ENCODE measurements around the gene EHMT1.

EHMT1 gene

GRCh38 chr9:137757139-137757538 lies 138.3 kb downstream of the EHMT1 start:
- no peaks in the 10 kb centered on the region for H3K27me3 ChIP-seq (ENCODE audit: insufficient read depth, poor library complexity, severe bottlenecking)
- no peak overlapping the region for H3K27ac ChIP-seq (replicated peaks)
- DNase-seq (ENCODE audit: low read depth in 1 of 2, low spot score in 1 of 2), result no peak
- H3K4me3 ChIP-seq (replicated peaks; ENCODE audit: insufficient read depth, low read length), result no peak overlapping the region
- TF ChIP-seq GABPA (IDR thresholded peaks at IDR 0.05; ENCODE audit: low read depth) (no peak), SPI1 (IDR thresholded peaks at IDR 0.05; ENCODE audit: borderline replicate concordance, low read depth) (no peak), POLR2AphosphoS5 (IDR thresholded peaks at IDR 0.05; ENCODE audit: low read depth) (no peak), REST (IDR thresholded peaks at IDR 0.05; ENCODE audit: insufficient replicate concordance, low read depth) (no peak)

GRCh38 chr9:137757613-137758029 lies 138.8 kb downstream of the EHMT1 start:
- DNase-seq (ENCODE audit: low read depth in 1 of 2, low spot score in 1 of 2), result no peak
- TF ChIP-seq CTCF (IDR thresholded peaks at IDR 0.05; ENCODE audit: insufficient read depth, low read length), result no peak
- TF ChIP-seq GABPA (IDR thresholded peaks at IDR 0.05; ENCODE audit: low read depth), result no peak
- no peak for TF ChIP-seq SPI1 (IDR thresholded peaks at IDR 0.05; ENCODE audit: borderline replicate concordance, low read depth)
- TF ChIP-seq REST (IDR thresholded peaks at IDR 0.05; ENCODE audit: insufficient replicate concordance, low read depth), result no peak
- TF ChIP-seq POLR2AphosphoS5 (IDR thresholded peaks at IDR 0.05; ENCODE audit: low read depth), result no peak
- Histone ChIP-seq H3K27me3 (ENCODE audit: insufficient read depth, poor library complexity, severe bottlenecking) (no peaks in the 10 kb centered on the region), H3K4me3 (replicated peaks; ENCODE audit: insufficient read depth, low read length) (no peak overlapping the region), H3K27ac (replicated peaks) (no peak overlapping the region)

- no peaks in the 10 kb centered on the region for H3K27me3 ChIP-seq (ENCODE audit: insufficient read depth, poor library complexity, severe bottlenecking)
- no peak for TF ChIP-seq REST (IDR thresholded peaks at IDR 0.05; ENCODE audit: insufficient replicate concordance, low read depth)
- no peak for TF ChIP-seq GABPA (IDR thresholded peaks at IDR 0.05; ENCODE audit: low read depth)
- no peak for TF ChIP-seq POLR2AphosphoS5 (IDR thresholded peaks at IDR 0.05; ENCODE audit: low read depth)
- TF ChIP-seq SPI1 (IDR thresholded peaks at IDR 0.05; ENCODE audit: borderline replicate concordance, low read depth), result no peak
- no peak for TF ChIP-seq CTCF (IDR thresholded peaks at IDR 0.05; ENCODE audit: insufficient read depth, low read length)
- no peak overlapping the region for H3K27ac ChIP-seq (replicated peaks)
- no peak overlapping the region for H3K4me3 ChIP-seq (replicated peaks; ENCODE audit: insufficient read depth, low read length)
- DNase-seq (ENCODE audit: low read depth in 1 of 2, low spot score in 1 of 2), result no peak
These were observed 139.3 kb downstream of the EHMT1 start for GRCh38 chr9:137758067-137758466.
